Mucosa of rectum (tissue), 2 donors: ENCODE results near the gene UPF1.

Experiments used
- H3K27ac ChIP-seq, 2 donors: one replicate each; pipeline ENCODE4 v1.7.0; 2013; ENCODE audit warnings: inconsistent platforms in 2 of 2, low read depth in 2 of 2, low read length in 2 of 2
- H3K27me3 ChIP-seq, 2 donors: one replicate each; pipeline ENCODE4 v1.7.0; 2013; ENCODE audit warnings: low read length in 2 of 2; ENCODE audit not compliant: control insufficient read depth in 2 of 2, insufficient read depth in 2 of 2
- H3K36me3 ChIP-seq, 2 donors: one replicate each; pipeline ENCODE4 v1.7.0; 2013; ENCODE audit warnings: low read length in 2 of 2; ENCODE audit not compliant: control insufficient read depth in 2 of 2, insufficient read depth in 2 of 2
- H3K4me1 ChIP-seq, 2 donors: one replicate each; pipeline ENCODE4 v1.7.0; 2013; ENCODE audit warnings: low read length in 2 of 2, mild to moderate bottlenecking in 1 of 2; ENCODE audit not compliant: control insufficient read depth in 2 of 2, insufficient read depth in 2 of 2
- H3K4me3 ChIP-seq, 2 donors: one replicate each; pipeline ENCODE4 v1.7.0; 2013; ENCODE audit warnings: low read length in 2 of 2
- H3K9ac ChIP-seq, 2 donors: one replicate each; pipeline ENCODE4 v1.7.0; 2013; ENCODE audit warnings: low read length in 2 of 2, low read depth in 1 of 2, mild to moderate bottlenecking in 1 of 2
- H3K9me3 ChIP-seq, 2 donors: one replicate each; pipeline ENCODE4 v1.7.0; 2013; ENCODE audit warnings: low read length in 2 of 2; ENCODE audit not compliant: control insufficient read depth in 2 of 2
- donor health status: healthy.
- donor health status: Normal muscosa, but diverticular disease.

UPF1 gene

GRCh38 chr19:18905058-18905456 is 73.3 kb downstream of the UPF1 start:
- Histone ChIP-seq H3K4me3 (no peak overlapping the region), H3K36me3 (peaks cover 46 to 54% of the 10 kb centered on the region in 2 donors), H3K27ac (no peak overlapping the region), H3K27me3 (no peaks in the 10 kb centered on the region), H3K9me3 (no peaks in the 10 kb centered on the region), H3K4me1 (no peaks in the 10 kb centered on the region), H3K9ac (no peak overlapping the region)

GRCh38 chr19:18905513-18906236 is 73.9 kb downstream of the UPF1 start:
- no peaks in the 10 kb centered on the region for H3K9me3 ChIP-seq
- H3K4me3 ChIP-seq: no peak overlapping the region
- no peak overlapping the region for H3K9ac ChIP-seq
- no peaks in the 10 kb centered on the region for H3K4me1 ChIP-seq
- H3K27ac ChIP-seq: no peak overlapping the region
- peaks cover 45 to 52% of the 10 kb centered on the region in 2 donors for H3K36me3 ChIP-seq
- no peaks in the 10 kb centered on the region for H3K27me3 ChIP-seq

GRCh38 chr19:18906605-18907519 is 75.1 kb downstream of the UPF1 start:
- Histone ChIP-seq H3K9ac (no peak overlapping the region), H3K4me3 (no peak overlapping the region), H3K27me3 (no peaks in the 10 kb centered on the region), H3K27ac (no peak overlapping the region), H3K9me3 (no peaks in the 10 kb centered on the region), H3K4me1 (no peaks in the 10 kb centered on the region), H3K36me3 (peaks cover 37 to 48% of the 10 kb centered on the region in 2 donors)

GRCh38 chr19:18908917-18909619 is 77.3 kb downstream of the UPF1 start:
- H3K27ac ChIP-seq: no peak overlapping the region
- peaks cover 42 to 54% of the 10 kb centered on the region in 2 donors for H3K36me3 ChIP-seq

GRCh38 chr19:18910010-18910409 is 78.3 kb downstream of the UPF1 start:
- Histone ChIP-seq H3K9ac (no peak overlapping the region), H3K36me3 (peaks cover 34 to 51% of the 10 kb centered on the region in 2 donors)

More at GRCh38 chr19:18908917-18909619, 77.3 kb downstream of the UPF1 start:
- H3K27me3 ChIP-seq: no peaks in the 10 kb centered on the region
- H3K9ac ChIP-seq: no peak overlapping the region
- no peak overlapping the region for H3K4me3 ChIP-seq
- H3K9me3 ChIP-seq: no peaks in the 10 kb centered on the region
- no peaks in the 10 kb centered on the region for H3K4me1 ChIP-seq

GRCh38 chr19:18910801-18911436 is 79.2 kb downstream of the UPF1 start:
- H3K27ac ChIP-seq: no peak overlapping the region
- H3K4me3 ChIP-seq: no peak overlapping the region
- H3K9ac ChIP-seq: no peak overlapping the region
- H3K36me3 ChIP-seq: peaks cover 34 to 47% of the 10 kb centered on the region in 2 donors
- H3K4me1 ChIP-seq: no peaks in the 10 kb centered on the region
- no peaks in the 10 kb centered on the region for H3K9me3 ChIP-seq
- H3K27me3 ChIP-seq: no peaks in the 10 kb centered on the region

More at GRCh38 chr19:18910010-18910409, 78.3 kb downstream of the UPF1 start:
- Histone ChIP-seq H3K27ac (no peak overlapping the region), H3K27me3 (no peaks in the 10 kb centered on the region), H3K4me3 (no peak overlapping the region), H3K9me3 (no peaks in the 10 kb centered on the region), H3K4me1 (no peaks in the 10 kb centered on the region)

- Histone ChIP-seq H3K36me3 (peaks cover 14 to 32% of the 10 kb centered on the region in 2 donors), H3K4me3 (no peak overlapping the region), H3K27me3 (no peaks in the 10 kb centered on the region), H3K9ac (no peak overlapping the region), H3K27ac (no peak overlapping the region), H3K4me1 (peaks cover 0 to 5% of the 10 kb centered on the region in 2 donors), H3K9me3 (no peaks in the 10 kb centered on the region)
Observed at GRCh38 chr19:18912933-18913332, 81.2 kb downstream of the UPF1 start.

GRCh38 chr19:18913466-18913865 is 81.7 kb downstream of the UPF1 start:
- Histone ChIP-seq H3K9ac (no peak overlapping the region), H3K27me3 (no peaks in the 10 kb centered on the region), H3K27ac (no peak overlapping the region), H3K9me3 (no peaks in the 10 kb centered on the region), H3K4me1 (peaks cover 5 to 9% of the 10 kb centered on the region in 2 donors), H3K36me3 (peaks cover 13 to 31% of the 10 kb centered on the region in 2 donors), H3K4me3 (no peak overlapping the region)

- Histone ChIP-seq H3K4me1 (peaks cover 14 to 18% of the 10 kb centered on the region in 2 donors), H3K27me3 (no peaks in the 10 kb centered on the region), H3K4me3 (no peak overlapping the region), H3K36me3 (peaks cover 7 to 18% of the 10 kb centered on the region in 2 donors), H3K27ac (no peak overlapping the region), H3K9me3 (no peaks in the 10 kb centered on the region), H3K9ac (no peak overlapping the region)
Observed at GRCh38 chr19:18915639-18916038, 83.9 kb downstream of the UPF1 start.
